OCI-LY1 (cell line): ENCODE results near the gene TSPAN1.
A peak's percentile ranks its signal among the peaks of the same experiment; 100 is the strongest.

Experiments
- CTCF ChIP-seq: fragments of 200-600 bp; sonication (generic), shearing (Covaris generic); IDR thresholded peaks from 2 replicates; pipeline ENCODE4 v1.5.1; 2017; ENCODE audit warnings: mild to moderate bottlenecking, antibody characterized with exemption, low read length, moderate library complexity, mixed read lengths
- EZH2 ChIP-seq: fragments of 200-600 bp; sonication (generic), shearing (Covaris generic); IDR thresholded peaks from 2 replicates; pipeline ENCODE4 v1.8.0; 2017; ENCODE audit warnings: borderline replicate concordance, mixed run types, mild to moderate bottlenecking, antibody characterized with exemption, low read length, moderate library complexity, mixed read lengths

- peak; percentile 37; the same call in 1 of the 2 replicates for TF ChIP-seq CTCF
- no peak for TF ChIP-seq EZH2
Measured at GRCh38 chr1:46197964-46198811, 23.3 kb downstream of the TSPAN1 start, which contains the start of gene POMGNT1.
